GM23338 (cell line): ENCODE results near the gene GDA. TPM values are rescaled to one million over a fixed set of nuclear protein-coding genes. Genes with fewer than 3 reads are reported as not detected.

Experiments
- ATAC-seq: fragments of 200-7000 bp; cut with Tn5 transposase; 3 replicates; pipeline ENCODE4 v1.9.1; 2020
- DNase-seq: peaks from one replicate; pipeline ENCODE4 v3.0.0-alpha.2; 2015; ENCODE audit warnings: low spot score
- H2AFZ ChIP-seq: fragments of 200-600 bp; sonication (generic); 2 replicates; pipeline ENCODE4 v1.8.0; 2016; ENCODE audit warnings: antibody characterized with exemption, mild to moderate bottlenecking, moderate library complexity
- H3F3A ChIP-seq: fragments of 200-600 bp; sonication (generic); replicated peaks from 2 replicates; pipeline ENCODE4 v1.8.0; 2017; ENCODE audit warnings: antibody characterized with exemption, mixed run types, low read depth
- H3K27ac ChIP-seq: fragments of 200-600 bp; sonication (generic); 2 replicates; pipeline ENCODE4 v1.6.1; 2016; ENCODE audit warnings: low read depth
- H3K27me3 ChIP-seq: fragments of 200-600 bp; sonication (generic); 2 replicates; pipeline ENCODE4 v1.8.0; 2016; ENCODE audit warnings: mild to moderate bottlenecking, mixed run types, moderate library complexity; ENCODE audit not compliant: insufficient read depth
- H3K36me3 ChIP-seq: fragments of 200-600 bp; sonication (generic); 2 replicates; pipeline ENCODE4 v1.8.0; 2016; ENCODE audit warnings: mild to moderate bottlenecking; ENCODE audit not compliant: insufficient read depth
- H3K4me1 ChIP-seq: fragments of 200-600 bp; sonication (generic); 2 replicates; pipeline ENCODE4 v1.8.0; 2016; ENCODE audit warnings: mild to moderate bottlenecking, moderate library complexity; ENCODE audit not compliant: insufficient read depth
- H3K4me2 ChIP-seq: fragments of 200-600 bp; sonication (generic); 2 replicates; pipeline ENCODE4 v1.7.1; 2017; ENCODE audit warnings: mixed run types
- H3K4me3 ChIP-seq: fragments of 200-600 bp; sonication (generic); 2 replicates; pipeline ENCODE4 v1.6.1; 2016; ENCODE audit warnings: mixed run types
- H3K79me2 ChIP-seq: fragments of 200-600 bp; sonication (generic); replicated peaks from 2 replicates; pipeline ENCODE4 v1.8.0; 2017; ENCODE audit warnings: mild to moderate bottlenecking; ENCODE audit not compliant: insufficient read depth
- H3K9me2 ChIP-seq: fragments of 200-600 bp; sonication (generic); 2 replicates; pipeline ENCODE4 v1.8.0; 2017; ENCODE audit not compliant: insufficient read depth
- H4K20me1 ChIP-seq: fragments of 200-600 bp; sonication (generic); replicated peaks from 2 replicates; pipeline ENCODE4 v1.8.0; 2017; ENCODE audit warnings: mild to moderate bottlenecking; ENCODE audit not compliant: insufficient read depth
- H3K27ac Mint-ChIP-seq: 2 replicates; pipeline ENCODE4 v1.8.0; 2020; ENCODE audit warnings: inconsistent platforms, mild to moderate bottlenecking, moderate library complexity, mixed read lengths
- H3K27me3 Mint-ChIP-seq: 3 replicates; pipeline ENCODE4 v1.8.0; 2022; ENCODE audit warnings: low read depth, mild to moderate bottlenecking, moderate library complexity, mixed read lengths, inconsistent platforms; ENCODE audit not compliant: insufficient read depth, poor library complexity
- H3K36me3 Mint-ChIP-seq: 3 replicates; pipeline ENCODE4 v1.8.0; 2021; ENCODE audit warnings: low read depth, mild to moderate bottlenecking, inconsistent platforms, moderate library complexity, mixed read lengths
- H3K4me1 Mint-ChIP-seq: 3 replicates; pipeline ENCODE4 v1.8.0; 2020; ENCODE audit warnings: mild to moderate bottlenecking, inconsistent platforms, mixed read lengths
- H3K4me3 Mint-ChIP-seq: 3 replicates; pipeline ENCODE4 v1.8.0; 2021; ENCODE audit warnings: moderate library complexity, mild to moderate bottlenecking, inconsistent platforms, mixed read lengths
- H3K9me3 Mint-ChIP-seq: 3 replicates; pipeline ENCODE4 v1.8.0; 2020; ENCODE audit warnings: moderate library complexity, mild to moderate bottlenecking, inconsistent platforms, mixed read lengths
- CREB1 ChIP-seq: fragments of 250-450 bp; sonication (Bioruptor Pico); IDR thresholded peaks from 2 replicates; pipeline ENCODE4 v1.5.0; 2020; ENCODE audit warnings: low read depth, mild to moderate bottlenecking, moderate library complexity
- ETS1 ChIP-seq: IDR thresholded peaks from 2 replicates; pipeline ENCODE4 v1.6.1; 2016; ENCODE audit warnings: antibody characterized with exemption
- EZH2phosphoT487 ChIP-seq: fragments of 200-600 bp; sonication (generic); IDR thresholded peaks from one replicate; pipeline ENCODE4 v1.8.1; 2018; ENCODE audit warnings: antibody characterized with exemption; ENCODE audit not compliant: unreplicated experiment
- JUNB ChIP-seq: IDR thresholded peaks from one replicate; pipeline ENCODE4 v1.6.1; 2016; ENCODE audit warnings: antibody characterized with exemption; ENCODE audit not compliant: unreplicated experiment
- POLR2AphosphoS5 ChIP-seq: IDR thresholded peaks from 2 replicates; pipeline ENCODE4 v1.6.1; 2016; ENCODE audit warnings: antibody characterized with exemption, low read depth
- REST ChIP-seq: IDR thresholded peaks from one replicate; pipeline ENCODE4 v1.6.1; 2018; ENCODE audit warnings: antibody characterized with exemption; ENCODE audit not compliant: unreplicated experiment
- STAT1 ChIP-seq: IDR thresholded peaks from one replicate; pipeline ENCODE4 v1.6.1; 2016; ENCODE audit warnings: antibody characterized with exemption; ENCODE audit not compliant: unreplicated experiment
- ZNF462 ChIP-seq: fragments of 250-450 bp; sonication (Bioruptor Pico); IDR thresholded peaks from 2 replicates; pipeline ENCODE4 v1.5.0; 2020; ENCODE audit warnings: mild to moderate bottlenecking, moderate library complexity
- polyA plus RNA-seq: library from polyadenylated mRNA; unstranded; fragments of >200 nt; fragmentation: Nextera tagmentation; extraction: Ambion mirVana; gene quantifications from 2 replicates; pipeline ENCODE4 v1.2.1, GENCODE V29; 2016
- total RNA-seq: library from RNA; depleted of rRNA; stranded (reverse); fragments of >200 nt; shearing (Covaris generic); gene quantifications from 2 replicates; pipeline ENCODE4 v1.2.3, GENCODE V29; 2014

Gene GDA
- total and polyA plus RNA-seq, 2 experiments from 2014 or later, result 4.0 to 5.8 TPM

GRCh38 chr9:72226146-72226812, 77.0 kb downstream of the GDA start:
- Histone ChIP-seq H3F3A (no peaks in the 10 kb centered on the region), H4K20me1 (no peaks in the 10 kb centered on the region), H3K36me3 (no peaks in the 10 kb centered on the region), H3K4me1 (0 out of 2 replicates have a peak, but pooled peaks cover 8% of the 10 kb centered on the region), H2AFZ (no peak overlapping the region), H3K9me2 (peaks cover 3% of the 10 kb centered on the region; the same call in 1 of the 2 replicates), H3K27me3 (no peaks in the 10 kb centered on the region), H3K4me3 (no peak overlapping the region), H3K79me2 (no peaks in the 10 kb centered on the region), H3K27ac (no peak overlapping the region), H3K4me2 (no peak overlapping the region)
- Mint-ChIP-seq H3K4me1 (peaks cover 6% of the 10 kb centered on the region; the same call in 2 of the 3 replicates), H3K36me3 (no peaks in the 10 kb centered on the region), H3K4me3 (no peak overlapping the region), H3K9me3 (no peaks in the 10 kb centered on the region), H3K27ac (no peak overlapping the region), H3K27me3 (no peaks in the 10 kb centered on the region)
- DNase-seq (no peak), ATAC-seq (no peak)
- TF ChIP-seq EZH2phosphoT487 (no peak), JUNB (no peak)

GRCh38 chr9:72228282-72228681, 79.0 kb downstream of the GDA start:
- H3K27ac Mint-ChIP-seq, result no peak overlapping the region
- no peak for DNase-seq
- peaks cover 6% of the 10 kb centered on the region; the same call in 2 of the 3 replicates for H3K4me1 Mint-ChIP-seq
- H3K4me2 ChIP-seq, result no peak overlapping the region
- no peak for ATAC-seq
- no peaks in the 10 kb centered on the region for H3K9me3 Mint-ChIP-seq
- no peak overlapping the region for H3K27ac ChIP-seq
- H3K79me2 ChIP-seq, result no peaks in the 10 kb centered on the region
- no peaks in the 10 kb centered on the region for H3K36me3 Mint-ChIP-seq
- no peaks in the 10 kb centered on the region for H3F3A ChIP-seq
- H2AFZ ChIP-seq, result no peak overlapping the region
- no peaks in the 10 kb centered on the region for H3K27me3 ChIP-seq
- H3K36me3 ChIP-seq, result no peaks in the 10 kb centered on the region
- H4K20me1 ChIP-seq, result no peaks in the 10 kb centered on the region
- H3K4me3 Mint-ChIP-seq, result no peak overlapping the region
- H3K9me2 ChIP-seq, result no peaks in the 10 kb centered on the region
- H3K4me1 ChIP-seq, result 0 out of 2 replicates have a peak, but pooled peaks cover 8% of the 10 kb centered on the region
- H3K27me3 Mint-ChIP-seq, result no peaks in the 10 kb centered on the region
- no peak overlapping the region for H3K4me3 ChIP-seq
- no peak for TF ChIP-seq REST
- TF ChIP-seq POLR2AphosphoS5, result no peak
- no peak for TF ChIP-seq ZNF462 (CRISPR knock-in tag)
- TF ChIP-seq EZH2phosphoT487, result no peak
- no peak for TF ChIP-seq CREB1 (CRISPR knock-in tag)
- TF ChIP-seq STAT1, result no peak
- TF ChIP-seq ETS1, result no peak
